A204.1 (cell line): Measurements from ENCODE around the gene LRRC8A.
"Not testable (repeated sequence)": the region's sequence is repeated elsewhere in the genome, so short reads cannot be mapped to it uniquely, and the experiment has no call there.

Experiments
- FAIRE-seq: peaks from 2 replicates; lab custom pipeline; 2012; peaks lifted over from hg19 to GRCh38; lab: Jason Lieb, UNC

Gene LRRC8A

GRCh38 chr9:128923493-128923883, 41.6 kb downstream of the LRRC8A start:
- FAIRE-seq: no peak

DNA sequence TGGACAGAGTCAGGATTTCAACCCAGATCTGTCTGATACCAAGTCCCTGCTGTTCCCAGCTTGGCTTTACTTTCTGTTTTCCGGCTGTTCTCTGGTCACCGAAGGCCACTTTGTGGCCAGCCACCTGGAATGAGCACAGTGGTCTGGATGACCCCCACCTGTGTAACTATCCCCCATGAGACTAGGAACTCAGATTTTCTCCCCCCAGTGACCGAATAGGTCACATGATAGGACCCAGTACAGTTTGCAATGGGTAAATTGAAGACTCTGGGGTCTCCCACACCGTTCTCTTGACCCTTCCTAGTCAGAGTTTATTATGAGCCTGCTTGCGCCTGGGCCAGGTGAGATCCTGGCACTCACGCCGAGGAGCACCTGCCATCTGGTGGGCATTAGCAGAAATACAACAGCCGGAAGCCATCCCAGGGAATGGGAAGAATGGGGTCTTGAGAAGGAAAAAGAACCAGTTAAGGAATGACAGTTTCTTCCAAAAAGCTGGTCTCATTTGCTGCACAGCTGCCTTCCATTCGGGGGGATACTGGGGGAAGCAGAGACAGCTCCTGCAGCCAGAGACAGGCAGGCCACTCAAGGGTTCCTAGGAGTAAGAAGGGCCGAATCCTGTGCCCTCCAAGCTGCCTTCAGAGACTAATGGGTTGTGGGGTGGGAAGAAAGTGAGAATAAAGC, 45.9 kb downstream of the LRRC8A start:
- no peak for FAIRE-seq

GRCh38 chr9:128928624-128929023, 46.7 kb downstream of the LRRC8A start:
- no peak for FAIRE-seq

- no peak for FAIRE-seq
These were observed 47.6 kb downstream of the LRRC8A start for GRCh38 chr9:128929560-128929959.

DNA sequence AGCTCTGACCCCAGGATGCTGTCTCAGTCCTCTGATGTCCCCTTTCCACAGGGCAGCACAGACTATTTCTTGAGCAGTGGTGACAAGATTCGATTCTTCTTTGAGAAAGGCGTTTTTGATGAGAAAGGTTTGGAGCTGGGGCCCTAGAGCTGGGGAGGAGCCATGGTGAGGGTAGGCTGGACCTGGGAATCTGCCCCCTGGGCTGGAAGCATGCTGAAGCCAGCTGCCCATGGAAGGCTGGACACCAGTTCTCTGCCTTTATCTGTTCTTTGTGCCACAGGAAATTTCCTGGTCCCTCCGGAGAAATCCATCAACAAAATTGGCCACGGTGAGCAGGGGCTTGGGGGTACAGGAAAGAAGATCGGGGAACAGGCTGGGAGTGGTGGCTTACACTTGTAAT, 51.8 kb downstream of the LRRC8A start:
- no peak for FAIRE-seq

- FAIRE-seq: no peak
These were observed 54.4 kb downstream of the LRRC8A start for GRCh38 chr9:128936171-128936865.

DNA sequence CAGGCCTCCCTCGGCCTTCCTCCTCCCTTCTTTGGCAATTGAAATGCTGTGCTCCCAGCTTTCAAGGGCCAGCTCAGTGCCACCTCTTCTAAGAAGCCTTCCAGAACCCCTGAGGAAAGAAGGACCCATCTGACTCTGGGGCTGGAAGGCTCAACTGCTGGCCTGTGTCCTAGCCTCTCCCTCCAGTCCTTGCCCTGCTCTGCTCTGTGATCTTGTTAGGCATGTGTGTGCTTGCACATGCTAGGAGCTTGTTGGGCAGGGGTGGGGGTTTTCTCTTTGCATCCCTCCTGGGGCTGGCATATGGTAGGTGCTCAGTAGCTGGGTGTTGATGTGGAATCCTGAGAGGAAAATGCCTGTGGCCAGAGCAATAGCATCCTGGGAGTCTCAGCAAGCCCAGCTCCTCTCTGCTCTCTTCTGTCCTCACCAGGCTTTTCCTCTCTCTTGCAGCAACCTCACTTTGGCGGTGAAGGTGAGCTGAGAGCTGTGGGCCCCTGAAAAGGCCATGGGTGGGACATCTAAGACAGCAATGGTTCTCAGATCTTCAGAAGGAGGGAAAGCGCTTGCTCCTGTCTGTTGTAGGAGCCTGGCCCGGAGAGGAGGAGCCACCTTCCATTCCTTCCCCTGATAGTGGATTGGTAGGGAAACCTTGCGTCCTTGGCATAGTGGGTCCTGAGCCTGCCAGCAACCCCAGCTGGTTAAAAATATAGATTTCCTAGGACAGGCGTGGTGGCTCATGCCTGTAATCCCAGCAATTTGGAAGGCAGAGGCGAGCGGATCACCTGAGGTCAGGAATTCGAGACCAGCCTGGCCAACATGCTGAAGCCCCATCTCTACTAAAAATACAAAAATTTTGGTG, 55.6 kb downstream of the LRRC8A start:
- no peak for FAIRE-seq

GRCh38 chr9:128940271-128940921, 58.5 kb downstream of the LRRC8A start:
- FAIRE-seq: no peak

- no peak for FAIRE-seq
These were observed 59.2 kb downstream of the LRRC8A start for GRCh38 chr9:128940946-128941755.

DNA sequence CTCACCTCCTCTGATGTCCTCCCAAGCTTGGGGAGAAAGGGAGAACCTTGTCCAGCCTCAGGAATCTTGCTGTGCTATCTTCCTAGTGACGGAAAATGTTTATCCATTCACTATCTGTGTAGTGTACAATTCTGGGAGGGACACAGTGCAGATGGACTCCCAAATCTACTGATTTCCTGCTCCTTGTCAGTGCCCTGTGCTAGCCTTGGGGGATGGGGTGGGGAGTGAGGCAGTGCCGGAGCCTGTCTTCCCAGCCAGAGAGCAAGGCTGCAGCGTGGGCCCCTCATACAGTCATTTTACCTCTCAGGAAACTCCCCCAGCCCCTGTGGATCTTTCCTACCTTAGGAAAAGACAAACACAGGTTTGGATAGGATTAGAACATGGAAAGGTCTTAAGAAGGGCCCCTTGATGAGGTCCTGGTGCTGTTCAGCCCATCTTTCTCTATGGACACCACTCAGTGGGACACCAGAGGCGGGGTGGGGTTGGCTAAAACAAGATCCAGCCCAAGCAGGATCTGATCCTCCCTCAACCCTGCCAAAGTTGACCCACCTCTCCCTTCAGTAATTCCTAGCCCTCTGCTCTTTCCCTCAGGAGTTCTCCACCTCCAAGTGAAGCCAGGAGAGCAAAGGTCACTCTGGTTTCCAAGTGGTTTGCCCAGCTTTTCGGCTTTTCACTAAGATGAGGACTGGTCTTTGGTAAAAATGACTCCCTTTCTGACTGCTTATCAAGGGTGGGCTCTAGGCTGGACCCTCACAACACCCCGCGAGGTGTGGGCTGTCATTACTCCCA, 62.1 kb downstream of the LRRC8A start:
- FAIRE-seq: no peak

DNA sequence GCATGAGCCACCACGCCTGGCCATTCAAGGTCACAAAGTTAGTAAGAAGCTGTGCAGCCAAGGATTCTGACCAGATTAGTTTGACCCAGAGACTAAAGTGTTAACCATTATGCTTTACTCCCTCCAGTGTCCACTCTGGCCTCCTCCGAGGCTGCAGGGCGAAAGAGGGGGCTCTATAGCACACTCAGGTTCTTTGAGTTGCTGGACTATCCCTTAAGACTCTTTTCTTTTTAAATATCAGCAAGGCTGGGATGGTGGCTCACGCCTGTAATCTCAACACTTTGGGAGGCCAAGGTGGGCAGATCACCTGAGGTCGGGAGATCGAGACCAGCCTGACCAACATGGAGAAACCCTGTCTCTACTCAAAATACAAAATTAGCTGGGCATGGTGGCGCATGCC, 63.0 kb downstream of the LRRC8A start:
- FAIRE-seq: not testable (repeated sequence)

DNA sequence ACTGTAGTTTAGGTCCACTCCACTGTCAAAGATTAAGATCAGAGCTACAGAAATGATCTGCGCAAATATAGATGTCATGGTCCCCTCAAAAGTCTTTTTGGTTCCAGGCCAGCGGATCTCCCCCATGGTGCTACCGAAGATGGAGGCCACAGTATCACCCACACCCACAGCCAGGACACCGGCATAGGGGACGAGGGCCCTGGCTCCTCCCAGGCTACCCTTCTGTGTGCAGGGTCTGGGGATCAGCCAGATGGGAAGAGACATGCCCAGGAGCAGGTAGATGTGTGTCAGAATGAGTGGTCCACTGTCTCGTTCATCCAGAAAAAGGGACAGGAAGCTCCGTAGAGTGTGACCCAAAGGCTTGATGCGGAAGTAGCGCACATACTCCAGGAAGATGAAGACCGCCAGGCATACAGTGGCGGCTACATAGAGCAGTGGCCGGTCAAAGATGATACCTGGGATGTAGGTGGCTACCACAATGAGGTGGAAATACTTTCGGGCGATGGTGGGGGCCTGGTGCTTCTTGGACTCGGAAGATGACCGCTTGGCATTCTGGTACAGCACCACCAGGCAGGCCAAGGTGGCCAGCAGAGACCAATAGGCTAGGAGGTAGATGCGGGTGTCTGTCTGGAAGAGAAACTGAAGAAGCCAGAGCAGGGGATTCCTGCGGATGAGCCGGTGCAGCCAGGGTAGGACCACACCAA, 64.0 kb downstream of the LRRC8A start:
- no peak for FAIRE-seq

DNA sequence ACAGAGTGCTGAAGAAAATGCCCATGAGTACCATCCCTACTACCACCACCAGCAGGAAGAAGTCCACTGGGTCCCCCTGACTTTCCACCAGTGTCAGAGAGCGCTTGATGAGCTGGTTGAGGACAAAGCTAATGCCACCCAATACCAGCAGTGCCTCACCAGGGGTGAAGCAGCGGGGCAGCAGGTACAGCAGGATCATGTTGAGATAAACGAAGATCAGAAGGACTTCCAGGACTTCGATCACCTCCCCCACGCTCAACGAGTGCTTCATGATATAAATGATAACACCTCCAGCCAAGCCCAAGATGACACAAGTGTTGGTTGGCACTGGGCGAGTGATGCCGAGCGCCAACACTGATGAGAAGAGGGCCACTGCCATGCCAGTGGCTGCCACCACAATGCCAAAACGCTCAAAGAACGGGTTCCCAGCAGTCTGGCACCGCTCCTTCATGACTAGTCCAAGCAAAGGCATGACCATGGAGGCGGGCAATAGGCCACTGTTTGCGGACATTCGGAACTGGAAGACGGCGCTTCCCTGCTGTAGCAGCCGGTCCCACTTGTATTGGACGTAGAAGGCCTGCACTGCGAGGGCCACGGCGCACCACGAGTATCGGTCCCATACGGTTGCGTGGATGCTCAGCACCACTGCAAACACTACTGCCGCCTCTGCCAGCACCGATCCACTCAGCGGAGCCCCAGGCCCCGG, 64.8 kb downstream of the LRRC8A start:
- FAIRE-seq: no peak

GRCh38 chr9:128947277-128947526, 65.3 kb downstream of the LRRC8A start:
- FAIRE-seq: no peak

- no peak for FAIRE-seq
These were observed 65.8 kb downstream of the LRRC8A start, which contains the start of the genes DOLK and NUP188 for GRCh38 chr9:128947527-128948301. Gene DOLK, minus strand, starts transcription at chr9:128947603. Its CDS starts 300 bp downstream, at chr9:128947303. Gene NUP188, plus strand, starts transcription at chr9:128947699. Its CDS starts 21 bp downstream, at chr9:128947720.

DNA sequence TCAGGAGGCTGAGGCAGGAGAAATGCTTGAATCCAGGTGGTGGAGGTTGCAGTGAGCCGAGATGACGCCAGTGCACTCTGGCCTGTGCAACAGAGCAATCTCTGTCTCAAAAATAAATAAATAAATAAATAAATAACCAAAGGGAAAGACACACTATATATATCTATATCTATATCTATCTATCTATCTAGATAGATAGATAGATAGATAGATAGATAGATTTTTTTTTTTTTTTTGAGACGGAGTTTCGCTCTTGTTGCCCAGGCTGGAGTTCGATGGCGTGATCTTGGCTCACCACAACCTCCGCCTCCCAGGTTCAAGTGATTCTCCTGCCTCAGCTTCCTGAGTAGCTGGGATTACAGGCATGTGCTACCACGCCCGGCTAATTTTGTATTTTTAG, 79.5 kb downstream of the LRRC8A start:
- not testable (repeated sequence) for FAIRE-seq
